ENCODE measurements around the gene NPC1L1.
"Not testable (repeated sequence)": the region's sequence is repeated elsewhere in the genome, so short reads cannot be mapped to it uniquely, and the experiment has no call there.

Gene NPC1L1

GRCh38 chr7:44506592-44507288 lies 34.4 kb downstream of the NPC1L1 start:
- DNase-seq = not testable (repeated sequence)

GRCh38 chr7:44505595-44505994 lies 35.5 kb downstream of the NPC1L1 start:
- no peak for DNase-seq

- no peak for DNase-seq
Observed at GRCh38 chr7:44498230-44498954, 42.7 kb downstream of the NPC1L1 start.

- DNase-seq = no peak
Observed at GRCh38 chr7:44497155-44498027, 43.7 kb downstream of the NPC1L1 start.

GRCh38 chr7:44496385-44496784 lies 44.7 kb downstream of the NPC1L1 start:
- DNase-seq = no peak

- DNase-seq = no peak
Observed at GRCh38 chr7:44494960-44495359, 46.2 kb downstream of the NPC1L1 start.

GRCh38 chr7:44491229-44491628 lies 49.9 kb downstream of the NPC1L1 start:
- DNase-seq = no peak

- peak; percentile 81 for DNase-seq
Observed at GRCh38 chr7:44490351-44491200, 50.6 kb downstream of the NPC1L1 start, which contains the start of gene NUDCD3. TSS of gene NUDCD3 (minus strand) at chr7:44490658. CDS start at chr7:44490600, 58 bp downstream.

GRCh38 chr7:44489955-44490350 lies 51.2 kb downstream of the NPC1L1 start:
- peak; percentile 38 for DNase-seq

GRCh38 chr7:44488955-44489354 lies 52.2 kb downstream of the NPC1L1 start:
- DNase-seq = no peak

GRCh38 chr7:44486693-44487092 lies 54.4 kb downstream of the NPC1L1 start:
- DNase-seq = no peak

- DNase-seq = no peak
Observed at GRCh38 chr7:44486001-44486400, 55.1 kb downstream of the NPC1L1 start.

- no peak for DNase-seq
Observed at GRCh38 chr7:44484482-44485313, 56.4 kb downstream of the NPC1L1 start.

GRCh38 chr7:44482502-44483485 lies 58.3 kb downstream of the NPC1L1 start:
- DNase-seq = no peak

- DNase-seq = no peak
Observed at GRCh38 chr7:44477938-44478337, 63.2 kb downstream of the NPC1L1 start.

GRCh38 chr7:44477063-44477830 lies 63.9 kb downstream of the NPC1L1 start:
- DNase-seq = peak; percentile 57

GRCh38 chr7:44476313-44476712 lies 64.8 kb downstream of the NPC1L1 start:
- DNase-seq = no peak

GRCh38 chr7:44473295-44473694 lies 67.8 kb downstream of the NPC1L1 start:
- no peak for DNase-seq

GRCh38 chr7:44472843-44473242 lies 68.3 kb downstream of the NPC1L1 start:
- DNase-seq = no peak

Data from activated CD8-positive, alpha-beta memory T cell treated with anti-CD3 and anti-CD28 coated beads, Interleukin-2, amount 50 U/mL, for 4 hours (primary cell).